Smooth muscle cell (in vitro differentiated cells): ENCODE measurements around the gene SPATA16. TPM values are rescaled to one million over a fixed set of nuclear protein-coding genes. Genes with fewer than 3 reads are reported as not detected.

ENCODE experiments used
- DNase-seq: peaks from one replicate; lab custom pipeline; 2025; ENCODE audit not compliant: unreplicated experiment; lab: John Stamatoyannopoulos, UW
- H2AFZ ChIP-seq: fragments of 200-600 bp; sonication (generic); 2 replicates; pipeline ENCODE4 v1.6.0; 2016; ENCODE audit warnings: antibody characterized with exemption, low read depth, mild to moderate bottlenecking
- H3F3A ChIP-seq: fragments of 200-600 bp; sonication (generic); 2 replicates; pipeline ENCODE4 v1.6.0; 2017; ENCODE audit warnings: antibody characterized with exemption, low read depth
- H3K27ac ChIP-seq: fragments of 200-600 bp; sonication (generic); 2 replicates; pipeline ENCODE4 v1.5.1; 2016; ENCODE audit warnings: low read depth, mild to moderate bottlenecking
- H3K27me3 ChIP-seq: fragments of 200-600 bp; sonication (generic); 2 replicates; pipeline ENCODE4 v1.6.1; 2016; ENCODE audit warnings: low read depth, mild to moderate bottlenecking
- H3K36me3 ChIP-seq: fragments of 200-600 bp; sonication (generic); 2 replicates; pipeline ENCODE4 v1.5.1; 2016; ENCODE audit warnings: low read depth
- H3K4me1 ChIP-seq: fragments of 200-600 bp; sonication (generic); 2 replicates; pipeline ENCODE4 v1.5.1; 2016; ENCODE audit warnings: low read depth
- H3K4me2 ChIP-seq: fragments of 200-600 bp; sonication (generic); 2 replicates; pipeline ENCODE4 v1.6.0; 2016; ENCODE audit warnings: mild to moderate bottlenecking
- H3K4me3 ChIP-seq: fragments of 200-600 bp; sonication (generic); 2 replicates; pipeline ENCODE4 v1.5.1; 2016; ENCODE audit warnings: mild to moderate bottlenecking
- H3K79me2 ChIP-seq: fragments of 200-600 bp; sonication (generic); 2 replicates; pipeline ENCODE4 v1.6.0; 2016; ENCODE audit warnings: low read depth, mild to moderate bottlenecking
- H3K9ac ChIP-seq: fragments of 200-600 bp; sonication (generic); 2 replicates; pipeline ENCODE4 v1.6.0; 2016; ENCODE audit warnings: low read depth
- H3K9me3 ChIP-seq: fragments of 200-600 bp; sonication (generic); replicated peaks from 2 replicates; pipeline ENCODE4 v1.5.1; 2016; ENCODE audit warnings: low read depth
- H4K20me1 ChIP-seq: fragments of 200-600 bp; sonication (generic); 2 replicates; pipeline ENCODE4 v1.6.0; 2016; ENCODE audit warnings: low read depth
- WGBS: methylation state at CpG from one replicate; pipeline ENCODE4 v1.1.7; 2016; ENCODE audit warnings: low lambda C conversion rate; 5-methylcytosine and 5-hydroxymethylcytosine counted together
- polyA plus RNA-seq: library from polyadenylated mRNA; unstranded; fragments of >200 nt; fragmentation: Nextera tagmentation; extraction: Ambion mirVana; gene quantifications from 2 replicates; pipeline ENCODE4 v1.2.1, GENCODE V29; 2016
- total RNA-seq: library from RNA; depleted of rRNA; stranded (reverse); fragments of >200 nt; gene quantifications from 2 replicates; pipeline ENCODE4 v1.2.3, GENCODE V29; 2014
- TF ChIP-seq, protein P1 (sequence below): fragments of 200-600 bp; sonication (generic); IDR thresholded peaks from 2 replicates; pipeline ENCODE4 v1.5.1; 2017; ENCODE audit warnings: borderline replicate concordance, mild to moderate bottlenecking, antibody characterized with exemption; ENCODE audit not compliant: insufficient read depth, poor library complexity, severe bottlenecking

Gene SPATA16
- total and polyA plus RNA-seq, 2 experiments from 2014 or later, result not detected

DNA sequence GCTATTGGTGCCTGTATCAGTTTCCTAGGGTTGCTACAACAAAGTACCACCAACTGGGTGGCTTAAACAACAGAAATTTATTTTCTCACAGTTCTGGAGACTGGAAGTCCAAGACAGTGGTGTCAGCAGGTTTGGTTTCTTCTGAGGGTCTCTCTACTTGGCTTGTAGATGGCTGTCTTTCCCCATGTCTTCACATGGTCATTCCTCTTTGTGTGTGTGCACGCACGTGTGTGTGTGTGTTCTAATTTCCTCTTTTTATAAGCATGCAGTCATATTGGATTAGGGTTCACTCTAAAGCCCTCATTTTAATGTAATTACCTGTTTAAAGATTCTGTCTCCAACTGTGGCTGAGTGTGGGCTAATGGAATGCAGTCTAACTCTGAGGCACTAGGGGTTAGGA lies 182.5 kb downstream of the SPATA16 start:
- Histone ChIP-seq H4K20me1 (no peaks in the 10 kb centered on the region), H3K79me2 (no peaks in the 10 kb centered on the region), H3K9ac (no peak overlapping the region), H2AFZ (no peak overlapping the region), H3K27me3 (no peaks in the 10 kb centered on the region), H3F3A (no peaks in the 10 kb centered on the region), H3K27ac (no peak overlapping the region), H3K4me3 (no peak overlapping the region), H3K9me3 (no peaks in the 10 kb centered on the region), H3K36me3 (no peaks in the 10 kb centered on the region), H3K4me1 (no peaks in the 10 kb centered on the region), H3K4me2 (no peak overlapping the region)
- WGBS, result 96% methylated on average over 2 of the region's 2 CpGs
- TF ChIP-seq, protein P1, sequence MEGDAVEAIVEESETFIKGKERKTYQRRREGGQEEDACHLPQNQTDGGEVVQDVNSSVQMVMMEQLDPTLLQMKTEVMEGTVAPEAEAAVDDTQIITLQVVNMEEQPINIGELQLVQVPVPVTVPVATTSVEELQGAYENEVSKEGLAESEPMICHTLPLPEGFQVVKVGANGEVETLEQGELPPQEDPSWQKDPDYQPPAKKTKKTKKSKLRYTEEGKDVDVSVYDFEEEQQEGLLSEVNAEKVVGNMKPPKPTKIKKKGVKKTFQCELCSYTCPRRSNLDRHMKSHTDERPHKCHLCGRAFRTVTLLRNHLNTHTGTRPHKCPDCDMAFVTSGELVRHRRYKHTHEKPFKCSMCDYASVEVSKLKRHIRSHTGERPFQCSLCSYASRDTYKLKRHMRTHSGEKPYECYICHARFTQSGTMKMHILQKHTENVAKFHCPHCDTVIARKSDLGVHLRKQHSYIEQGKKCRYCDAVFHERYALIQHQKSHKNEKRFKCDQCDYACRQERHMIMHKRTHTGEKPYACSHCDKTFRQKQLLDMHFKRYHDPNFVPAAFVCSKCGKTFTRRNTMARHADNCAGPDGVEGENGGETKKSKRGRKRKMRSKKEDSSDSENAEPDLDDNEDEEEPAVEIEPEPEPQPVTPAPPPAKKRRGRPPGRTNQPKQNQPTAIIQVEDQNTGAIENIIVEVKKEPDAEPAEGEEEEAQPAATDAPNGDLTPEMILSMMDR, result no peak
- no peak for DNase-seq

DNA sequence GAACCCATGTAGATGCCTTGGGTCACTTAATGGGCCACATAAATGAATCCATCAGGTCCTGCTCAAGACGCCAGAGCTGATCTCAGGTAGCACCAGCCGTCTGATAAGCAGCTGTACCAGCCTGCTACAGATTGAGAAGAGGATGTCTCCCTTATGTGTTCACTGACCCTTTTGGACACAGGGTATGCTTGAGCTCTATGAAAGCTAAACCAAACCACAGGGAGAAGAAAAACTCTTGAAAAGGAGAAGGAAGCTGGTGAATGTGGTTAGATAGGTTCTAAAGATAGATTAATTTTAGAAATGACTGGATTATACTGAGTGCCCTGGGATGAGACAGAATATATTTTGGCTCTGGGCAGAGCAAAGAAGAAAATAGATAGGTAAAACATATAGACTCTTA lies 187.5 kb downstream of the SPATA16 start:
- TF ChIP-seq, protein P1, result no peak
- Histone ChIP-seq H2AFZ (no peak overlapping the region), H3K9ac (no peak overlapping the region), H3K4me3 (no peak overlapping the region), H3K9me3 (no peaks in the 10 kb centered on the region), H3K4me2 (no peak overlapping the region), H3F3A (no peaks in the 10 kb centered on the region), H3K4me1 (no peaks in the 10 kb centered on the region), H3K36me3 (no peaks in the 10 kb centered on the region), H3K27ac (no peak overlapping the region), H4K20me1 (no peaks in the 10 kb centered on the region), H3K79me2 (no peaks in the 10 kb centered on the region), H3K27me3 (no peaks in the 10 kb centered on the region)
- DNase-seq, result no peak
- WGBS, result 89% methylated on average over 2 of the region's 2 CpGs

DNA sequence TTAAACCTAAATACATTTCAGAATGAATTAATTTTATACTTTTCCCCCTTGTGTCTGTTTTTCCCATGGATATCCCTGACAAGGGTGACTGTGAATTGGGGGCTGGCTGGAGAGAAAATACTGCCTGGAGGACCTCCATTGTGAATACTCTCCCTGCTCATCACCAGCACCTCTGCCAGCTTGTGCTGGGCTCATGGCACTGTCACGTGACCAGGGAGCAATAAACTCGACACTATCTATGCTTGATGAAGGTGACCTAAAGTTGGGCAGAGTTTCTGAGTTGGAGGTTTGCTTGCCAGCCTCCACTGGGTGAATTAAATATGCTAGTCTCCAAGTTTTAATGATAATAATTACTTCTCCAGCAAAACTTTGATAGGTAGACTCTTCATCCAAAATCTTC lies 189.5 kb downstream of the SPATA16 start:
- no peaks in the 10 kb centered on the region for H3K79me2 ChIP-seq
- H2AFZ ChIP-seq, result no peak overlapping the region
- no peaks in the 10 kb centered on the region for H3F3A ChIP-seq
- DNase-seq, result no peak
- no peak overlapping the region for H3K27ac ChIP-seq
- no peaks in the 10 kb centered on the region for H4K20me1 ChIP-seq
- H3K4me1 ChIP-seq, result no peaks in the 10 kb centered on the region
- H3K9me3 ChIP-seq, result no peaks in the 10 kb centered on the region
- H3K36me3 ChIP-seq, result no peaks in the 10 kb centered on the region
- TF ChIP-seq, protein P1, result no peak
- H3K27me3 ChIP-seq, result no peaks in the 10 kb centered on the region
- no peak overlapping the region for H3K9ac ChIP-seq
- 68% methylated on average over 2 of the region's 2 CpGs for WGBS
- no peak overlapping the region for H3K4me2 ChIP-seq
- no peak overlapping the region for H3K4me3 ChIP-seq

DNA sequence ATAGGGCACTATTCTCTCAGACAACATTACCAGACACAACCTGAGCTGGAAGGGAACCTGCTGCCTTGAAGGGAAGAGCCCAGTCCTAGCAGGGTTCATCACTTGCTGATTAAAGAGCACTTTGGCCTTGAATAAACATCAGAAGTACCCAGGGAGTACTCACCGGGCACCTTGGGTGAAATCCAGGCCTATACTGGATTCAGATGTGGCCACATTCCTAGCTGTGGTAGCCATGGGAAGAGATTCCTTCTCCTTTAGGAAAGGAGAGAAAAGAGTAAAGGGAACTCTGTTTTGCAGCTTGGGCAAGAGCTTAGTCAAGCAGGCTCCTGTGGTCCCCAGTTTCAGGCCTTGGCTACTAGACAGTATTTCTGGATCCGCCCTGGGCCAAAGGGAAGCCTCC lies 195.0 kb downstream of the SPATA16 start:
- H3K4me3 ChIP-seq, result no peak overlapping the region
- H3K9me3 ChIP-seq, result no peaks in the 10 kb centered on the region
- no peak overlapping the region for H2AFZ ChIP-seq
- TF ChIP-seq, protein P1, result no peak
- no peak overlapping the region for H3K9ac ChIP-seq
- no peak overlapping the region for H3K27ac ChIP-seq
- H3K4me2 ChIP-seq, result no peak overlapping the region
- no peaks in the 10 kb centered on the region for H3K27me3 ChIP-seq
- H3K79me2 ChIP-seq, result no peaks in the 10 kb centered on the region
- no peaks in the 10 kb centered on the region for H3K36me3 ChIP-seq
- 98% methylated on average over 2 of the region's 2 CpGs for WGBS
- DNase-seq, result no peak
- no peaks in the 10 kb centered on the region for H3K4me1 ChIP-seq
- H4K20me1 ChIP-seq, result no peaks in the 10 kb centered on the region
- H3F3A ChIP-seq, result no peaks in the 10 kb centered on the region
